IPS-15b (cell line): ENCODE measurements around the gene AGO1.
A peak's percentile ranks its signal among the peaks of the same experiment; 100 is the strongest.
"Not testable (repeated sequence)": the region's sequence is repeated elsewhere in the genome, so short reads cannot be mapped to it uniquely, and the experiment has no call there.

Source experiments
- H3K27me3 ChIP-seq: one replicate; pipeline ENCODE4 v1.6.1; 2013; ENCODE audit warnings: low read length; ENCODE audit not compliant: control insufficient read depth, insufficient read depth
- H3K36me3 ChIP-seq: one replicate; pipeline ENCODE4 v1.6.1; 2013; ENCODE audit warnings: low read length; ENCODE audit not compliant: control insufficient read depth, insufficient read depth
- H3K4me1 ChIP-seq: one replicate; pipeline ENCODE4 v1.6.1; 2013; ENCODE audit warnings: mild to moderate bottlenecking, low read length; ENCODE audit not compliant: control insufficient read depth, insufficient read depth
- H3K4me3 ChIP-seq: one replicate; pipeline ENCODE4 v1.5.1; 2013; ENCODE audit warnings: low read depth, low read length
- H3K9ac ChIP-seq: one replicate; pipeline ENCODE4 v1.6.1; 2013; ENCODE audit warnings: low read depth, mild to moderate bottlenecking, low read length
- H3K9me3 ChIP-seq: one replicate; pipeline ENCODE4 v1.6.1; 2013; ENCODE audit warnings: mild to moderate bottlenecking, low read length; ENCODE audit not compliant: control insufficient read depth, insufficient read depth

The AGO1 gene

DNA sequence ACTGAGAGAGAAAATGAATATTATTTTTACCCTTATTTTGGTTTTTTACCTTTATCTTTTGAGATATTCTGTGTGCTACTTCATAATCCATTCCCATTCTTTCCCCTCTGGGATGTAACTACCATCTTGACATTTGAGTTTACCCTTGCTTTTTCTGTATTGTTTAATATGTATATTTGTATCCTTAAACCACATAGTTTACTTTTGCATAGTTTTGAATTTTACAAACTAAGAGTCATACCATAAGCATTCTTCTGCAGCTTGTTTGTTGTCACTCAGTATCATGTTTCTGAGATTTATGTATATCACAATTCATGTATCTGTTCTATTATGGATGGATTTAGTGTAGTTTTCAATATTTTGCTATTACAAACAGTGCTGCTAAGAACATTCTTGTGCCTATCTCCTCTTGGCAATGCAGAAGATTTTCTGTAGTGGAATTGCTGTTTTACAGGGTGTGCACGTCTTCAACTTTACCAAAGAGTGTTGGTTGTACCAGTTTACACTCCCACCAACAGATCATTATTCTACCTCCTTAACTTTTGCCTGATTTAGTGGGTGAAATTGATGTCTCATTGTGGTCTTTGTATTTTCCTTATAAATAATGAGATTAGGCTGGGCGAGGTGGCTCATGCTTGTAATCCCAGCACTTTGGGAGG lies 12.2 kb upstream of the AGO1 start:
- no peak overlapping the region for H3K9ac ChIP-seq
- H3K36me3 ChIP-seq = no peaks in the 10 kb centered on the region
- H3K9me3 ChIP-seq = no peaks in the 10 kb centered on the region
- no peaks in the 10 kb centered on the region for H3K27me3 ChIP-seq
- H3K4me1 ChIP-seq = no peaks in the 10 kb centered on the region
- H3K4me3 ChIP-seq = no peak overlapping the region

GRCh38 chr1:35873243-35873750 lies 9.7 kb upstream of the AGO1 start:
- H3K36me3 ChIP-seq = no peaks in the 10 kb centered on the region
- H3K4me1 ChIP-seq = no peaks in the 10 kb centered on the region
- H3K4me3 ChIP-seq = no peak overlapping the region
- H3K27me3 ChIP-seq = no peaks in the 10 kb centered on the region
- H3K9me3 ChIP-seq = no peaks in the 10 kb centered on the region
- H3K9ac ChIP-seq = no peak overlapping the region

GRCh38 chr1:35874115-35874514 lies 8.9 kb upstream of the AGO1 start:
- H3K4me1 ChIP-seq, H3K9ac ChIP-seq, H3K9me3 ChIP-seq, H3K4me3 ChIP-seq, H3K36me3 ChIP-seq, H3K27me3 ChIP-seq: not testable (repeated sequence)

- Histone ChIP-seq H3K9ac (no peak overlapping the region), H3K4me3 (no peak overlapping the region), H3K36me3 (no peaks in the 10 kb centered on the region), H3K9me3 (no peaks in the 10 kb centered on the region), H3K27me3 (peaks cover 3% of the 10 kb centered on the region), H3K4me1 (no peaks in the 10 kb centered on the region)
Observed at GRCh38 chr1:35876988-35877387, 6.0 kb upstream of the AGO1 start.

DNA sequence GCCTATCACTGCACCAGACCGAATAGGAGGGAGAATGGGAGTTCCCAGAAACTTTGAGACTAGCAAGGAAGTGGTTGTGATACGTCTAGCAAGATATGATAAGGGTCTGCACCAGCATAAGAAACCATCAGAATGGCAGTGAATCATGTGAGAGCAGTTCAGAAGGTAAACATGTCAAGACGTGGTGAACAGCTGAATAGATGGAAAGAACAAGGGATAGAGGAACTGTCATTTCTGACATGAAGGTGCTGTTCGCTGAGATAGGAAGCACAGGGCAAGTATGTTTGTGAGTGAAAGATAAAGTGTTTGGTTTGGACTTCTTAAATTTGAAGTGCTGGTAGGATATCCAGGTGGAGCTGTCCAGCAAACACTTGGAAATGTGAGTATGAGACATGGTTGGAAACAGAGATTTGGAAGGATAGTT lies 1.1 kb upstream of the AGO1 start:
- H3K4me3 ChIP-seq = peak overlapping the region; percentile 61
- H3K9me3 ChIP-seq = no peaks in the 10 kb centered on the region
- H3K27me3 ChIP-seq = peaks cover 6% of the 10 kb centered on the region
- no peak overlapping the region for H3K9ac ChIP-seq
- peaks cover 4% of the 10 kb centered on the region for H3K36me3 ChIP-seq
- peaks cover 24% of the 10 kb centered on the region for H3K4me1 ChIP-seq

DNA sequence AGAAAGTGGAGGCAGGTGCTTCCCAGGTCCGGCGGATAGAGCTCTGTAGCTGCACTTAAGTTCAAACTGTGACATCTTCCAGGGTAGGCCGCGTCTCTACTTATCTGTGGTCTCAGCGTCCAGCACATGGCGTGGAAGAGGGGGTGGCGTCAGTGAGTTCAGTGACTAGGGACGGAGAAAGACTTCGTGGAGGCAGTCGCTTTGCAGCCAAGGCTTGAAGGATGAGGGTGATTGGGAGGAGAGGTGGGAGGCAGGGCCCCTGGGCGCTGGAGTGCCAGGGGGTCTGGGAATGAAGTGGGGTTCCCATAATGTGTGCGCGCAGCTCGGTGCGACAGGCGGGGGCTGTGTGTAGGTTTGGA lies 444 bp upstream of the AGO1 start:
- Histone ChIP-seq H3K27me3 (peaks cover 6% of the 10 kb centered on the region), H3K9ac (peak overlapping the region; percentile 60), H3K36me3 (peaks cover 4% of the 10 kb centered on the region), H3K9me3 (no peaks in the 10 kb centered on the region), H3K4me1 (peaks cover 31% of the 10 kb centered on the region), H3K4me3 (peak overlapping the region; percentile 61)

DNA sequence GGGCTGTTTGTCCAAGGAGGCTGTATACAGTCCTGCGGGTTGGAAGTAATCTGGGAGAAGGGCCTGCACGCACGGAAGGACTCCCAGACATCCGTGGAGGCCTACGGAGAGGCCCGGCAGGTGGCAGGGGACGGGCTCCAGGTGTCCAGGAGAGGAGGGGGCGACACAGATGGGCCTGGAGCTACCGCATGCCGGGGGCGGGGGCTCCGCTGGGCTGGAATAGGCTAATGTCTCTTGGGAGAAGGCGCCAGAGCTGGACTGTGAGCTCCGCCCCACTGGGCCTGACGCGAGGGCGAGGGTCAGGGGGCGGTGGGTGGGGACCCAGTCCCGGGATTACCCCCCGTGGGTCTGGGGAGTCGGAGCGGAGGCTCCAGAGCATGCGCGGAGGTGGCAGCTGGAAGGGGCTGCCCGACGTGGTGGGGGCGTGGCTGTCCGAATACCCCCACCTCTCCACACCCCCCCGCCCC lies 659 bp downstream of the AGO1 start:
- peak overlapping the region; percentile 100 for H3K4me3 ChIP-seq
- peaks cover 6% of the 10 kb centered on the region for H3K27me3 ChIP-seq
- peaks cover 7% of the 10 kb centered on the region for H3K36me3 ChIP-seq
- no peaks in the 10 kb centered on the region for H3K9me3 ChIP-seq
- peaks cover 34% of the 10 kb centered on the region for H3K4me1 ChIP-seq
- peak overlapping the region; percentile 88 for H3K9ac ChIP-seq

GRCh38 chr1:35884934-35885333 lies 1.9 kb downstream of the AGO1 start:
- peaks cover 6% of the 10 kb centered on the region for H3K27me3 ChIP-seq
- peak overlapping the region; percentile 71 for H3K4me3 ChIP-seq
- peaks cover 8% of the 10 kb centered on the region for H3K36me3 ChIP-seq
- no peaks in the 10 kb centered on the region for H3K9me3 ChIP-seq
- peaks cover 34% of the 10 kb centered on the region for H3K4me1 ChIP-seq
- no peak overlapping the region for H3K9ac ChIP-seq

DNA sequence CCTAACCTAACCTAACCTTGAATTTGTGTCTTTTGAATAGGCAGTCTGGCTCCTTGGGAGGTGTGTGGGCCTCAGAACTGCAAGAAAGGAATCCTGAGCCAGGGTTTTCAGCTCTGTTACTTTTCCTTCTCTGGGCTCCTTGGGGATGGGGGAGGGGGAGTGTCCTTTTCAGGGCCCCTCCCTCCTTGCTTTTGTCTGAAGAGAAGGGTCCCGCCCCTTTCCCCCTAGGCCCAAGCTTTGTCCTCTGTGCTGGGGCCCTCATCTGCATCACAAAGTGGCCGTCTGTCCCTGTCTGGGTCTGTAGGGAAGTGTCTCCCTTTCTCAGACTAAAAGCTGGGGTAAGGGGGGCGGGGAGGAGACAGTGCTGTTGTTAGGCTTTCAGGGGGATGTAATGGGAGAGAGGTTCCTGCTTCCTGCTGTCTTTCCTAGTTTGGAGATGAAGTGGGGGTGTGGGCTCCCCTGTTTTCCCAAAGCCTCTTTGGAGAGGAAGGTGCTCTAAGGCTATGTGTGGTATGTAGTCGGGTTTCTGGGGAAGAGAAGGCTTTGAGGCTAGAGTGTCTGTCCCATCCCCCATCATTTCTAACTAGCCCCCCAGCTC lies 3.1 kb downstream of the AGO1 start:
- peaks cover 34% of the 10 kb centered on the region for H3K4me1 ChIP-seq
- peak overlapping the region; percentile 47 for H3K4me3 ChIP-seq
- H3K9me3 ChIP-seq = no peaks in the 10 kb centered on the region
- peaks cover 6% of the 10 kb centered on the region for H3K27me3 ChIP-seq
- H3K9ac ChIP-seq = no peak overlapping the region
- H3K36me3 ChIP-seq = peaks cover 8% of the 10 kb centered on the region

- Histone ChIP-seq H3K27me3 (peaks cover 5% of the 10 kb centered on the region), H3K4me1 (peaks cover 34% of the 10 kb centered on the region), H3K36me3 (peaks cover 8% of the 10 kb centered on the region), H3K9me3 (no peaks in the 10 kb centered on the region), H3K9ac (no peak overlapping the region), H3K4me3 (peak overlapping the region; percentile 47)
Observed at GRCh38 chr1:35886577-35887431, 3.8 kb downstream of the AGO1 start.

- H3K9ac ChIP-seq = no peak overlapping the region
- peaks cover 11% of the 10 kb centered on the region for H3K36me3 ChIP-seq
- H3K4me1 ChIP-seq = peaks cover 33% of the 10 kb centered on the region
- no peaks in the 10 kb centered on the region for H3K27me3 ChIP-seq
- peak overlapping the region; percentile 39 for H3K4me3 ChIP-seq
- H3K9me3 ChIP-seq = no peaks in the 10 kb centered on the region
Observed at GRCh38 chr1:35887508-35887907, 4.5 kb downstream of the AGO1 start.
